ENCODE results near the gene RPH3AL.

DNA sequence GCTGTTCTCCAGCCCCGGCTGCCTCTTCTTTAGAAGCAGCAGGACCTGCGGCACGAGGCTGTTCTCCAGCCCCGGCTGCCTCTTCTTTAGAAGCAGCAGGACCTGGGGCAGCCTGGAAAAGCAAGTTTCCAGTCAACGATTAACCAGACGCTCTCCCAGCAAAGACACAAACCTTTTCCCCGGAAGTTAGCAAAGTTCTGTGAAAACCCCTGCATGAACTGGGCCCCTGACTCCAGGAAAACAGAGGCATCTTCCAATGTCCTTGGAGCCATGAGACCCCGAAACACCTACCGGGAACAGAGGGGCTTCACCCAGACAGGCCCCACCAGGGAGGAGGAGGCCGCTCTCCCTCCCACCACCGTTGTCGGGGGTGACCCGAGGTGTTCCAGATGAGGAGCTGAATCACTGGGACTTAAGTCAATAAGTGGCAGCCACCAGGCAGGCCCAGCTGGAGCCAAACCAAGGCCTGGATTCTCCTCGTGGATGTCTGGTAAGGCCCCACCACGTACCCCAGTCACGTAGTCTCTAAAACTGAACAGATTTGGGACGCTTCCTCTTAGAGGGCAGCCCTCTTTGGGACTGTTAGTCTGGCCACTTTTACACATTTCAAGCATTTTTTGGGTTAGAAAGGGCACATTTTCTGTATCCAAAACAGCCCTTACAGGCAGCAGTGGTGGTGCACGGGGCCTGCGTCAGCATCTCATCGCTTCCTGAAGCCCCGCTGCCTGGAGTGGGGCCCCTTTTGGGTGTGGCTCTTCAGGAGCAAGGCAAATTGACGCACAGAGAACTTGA, at the start of gene RPH3AL:
- TF ChIP-seq CTCF (IDR thresholded peaks at IDR 0.05): no peak
- TF ChIP-seq POLR2A (IDR thresholded peaks at IDR 0.05): no peak
